ENCODE data around the gene SERP2. TPM values are rescaled to one million over a fixed set of nuclear protein-coding genes. Genes with fewer than 3 reads are reported as not detected.

The SERP2 gene
- total and polyA plus RNA-seq, 8 donors: 1.2 to 13.8 (median 1.9) TPM

DNA sequence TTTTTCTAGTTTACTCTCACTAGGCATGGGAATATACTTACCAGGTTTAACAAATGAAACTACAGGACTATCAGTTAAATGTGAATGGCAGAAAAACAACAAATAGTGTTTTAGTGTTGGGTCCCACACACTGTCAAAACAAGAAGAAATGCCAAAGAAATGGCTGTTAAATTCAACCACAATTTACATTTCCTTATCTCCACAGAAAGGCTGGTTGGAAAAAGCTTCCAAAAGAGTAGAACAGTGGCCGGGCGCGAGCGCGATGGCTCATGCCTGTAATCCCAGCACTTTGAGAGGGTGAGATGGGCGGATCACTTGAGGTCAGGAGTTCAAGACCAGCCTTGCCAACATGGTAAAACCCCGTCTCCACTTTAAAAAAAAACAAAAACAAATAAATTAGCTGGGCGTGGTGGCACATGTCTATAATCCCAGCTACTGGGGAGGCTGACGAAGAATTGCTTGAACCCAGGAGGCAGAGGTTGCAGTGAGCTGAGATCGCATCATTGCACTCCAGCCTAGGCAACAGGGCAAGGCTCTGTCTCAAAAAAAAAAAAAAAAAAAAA lies 66.5 kb downstream of the SERP2 start:
- no peak for FAIRE-seq
- H3K27ac ChIP-seq: no peak overlapping the region
- no peak for ATAC-seq
- H3K9me3 ChIP-seq: no peaks in the 10 kb centered on the region
- H3K4me3 ChIP-seq: no peak overlapping the region
- H3K27me3 ChIP-seq: no peaks in the 10 kb centered on the region
- H3K36me3 ChIP-seq: no peaks in the 10 kb centered on the region
- WGBS, 2 donors: 75 to 79% methylated on average over 10 of the region's 10 CpGs
- intact Hi-C loops (cut with DNase I): no loop called here
- DNase-seq: no peak
- H3K4me1 ChIP-seq: peaks cover 0 to 7% (median 0%) of the 10 kb centered on the region in 3 donors
- TF ChIP-seq CTCF (IDR thresholded peaks at IDR 0.05): no peak

Other genes starting within 250 kb of the SERP2 start
- gene TSC22D1, start 202.5 kb downstream of the SERP2 start, total RNA-seq: 10 to 100 TPM; 16.8 to 43.2 (median 30.2) TPM
- 10 to 100 TPM; 19.8 to 49.9 TPM for gene TSC22D1, start 202.5 kb downstream of the SERP2 start, polyA plus RNA-seq

Measured in pancreas (tissue), 10 donors.